Measurements from ENCODE around the gene ANP32E. TPM values are rescaled to one million over a fixed set of nuclear protein-coding genes. Genes with fewer than 3 reads are reported as not detected.

The ANP32E gene
- total and polyA plus RNA-seq, 2 of the 13 experiments (the other 11 are each of a cell fraction or from before 2014, with no cell fraction given): 10.3 to 53.0 TPM

DNA sequence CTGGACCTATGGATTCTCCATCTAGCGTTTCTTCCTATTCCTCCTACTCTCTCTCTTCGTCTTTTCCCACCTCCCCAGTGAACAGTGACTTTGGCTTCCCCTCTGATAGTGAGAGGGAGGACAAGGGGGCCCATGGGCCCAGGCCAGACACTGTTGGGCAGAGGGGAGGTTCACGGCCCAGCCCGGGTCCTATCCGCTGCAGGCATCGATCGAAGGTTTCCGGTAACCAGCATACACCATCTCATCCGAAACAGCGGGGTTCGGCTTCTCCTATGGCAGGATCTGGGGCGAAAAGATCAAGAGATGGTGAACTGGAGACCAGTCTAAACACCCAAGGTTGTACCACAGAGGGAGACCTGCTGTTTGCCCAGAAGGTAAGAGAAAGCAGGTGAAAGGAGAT lies 47.3 kb upstream of the ANP32E start:
- BruUV-seq (replicated peaks): no TSS peak

More for the DNA sequence above, 47.3 kb upstream of the ANP32E start:
- Histone ChIP-seq H4K20me1 (ENCODE audit: insufficient read depth, low read length) (no peaks in the 10 kb centered on the region), H2AFZ (ENCODE audit: low read length) (no peak overlapping the region), H3K27ac (ENCODE audit: extremely low read length, insufficient read depth, low read length) (no peak overlapping the region), H3K79me2 (ENCODE audit: insufficient read depth, low read length) (no peaks in the 10 kb centered on the region), H3K4me2 (ENCODE audit: low read depth, low read length) (no peak overlapping the region), H3K36me3 (replicated peaks in 1 of 2; ENCODE audit: control insufficient read depth in 1 of 2, insufficient read depth in 2 of 2, low read length in 2 of 2) (no peaks in the 10 kb centered on the region), H3K9me3 (ENCODE audit: low read length) (no peaks in the 10 kb centered on the region), H3K9ac (ENCODE audit: insufficient read depth, low read depth, low read length) (no peak overlapping the region), H3K4me1 (ENCODE audit: insufficient read depth, low read length) (peaks cover 27% of the 10 kb centered on the region), H3K4me3 (replicated peaks in 1 of 3; ENCODE audit: insufficient read depth in 1 of 3, low read depth in 2 of 3, low read length in 3 of 3) (no peak overlapping the region), H3K27me3 (ENCODE audit: control insufficient read depth in 1 of 2, insufficient read depth in 2 of 2, low read length in 2 of 2) (peaks cover 0 to 7% of the 10 kb centered on the region in 2 experiments; a peak in 1 of 5 replicates)
- ATAC-seq (no peak), DNase-seq (ENCODE audit: low spot score) (no peak), FAIRE-seq (no peak)
- intact Hi-C loops (cut with micrococcal nuclease; ENCODE audit: unreplicated experiment) (no loop called here), in situ Hi-C loops (cut with HindIII; ENCODE audit: extremely low pct_ligation_motif_present, low pct_unique_long_range_greater_than_20kb) (no loop called here)
- TF ChIP-seq, protein P1, sequence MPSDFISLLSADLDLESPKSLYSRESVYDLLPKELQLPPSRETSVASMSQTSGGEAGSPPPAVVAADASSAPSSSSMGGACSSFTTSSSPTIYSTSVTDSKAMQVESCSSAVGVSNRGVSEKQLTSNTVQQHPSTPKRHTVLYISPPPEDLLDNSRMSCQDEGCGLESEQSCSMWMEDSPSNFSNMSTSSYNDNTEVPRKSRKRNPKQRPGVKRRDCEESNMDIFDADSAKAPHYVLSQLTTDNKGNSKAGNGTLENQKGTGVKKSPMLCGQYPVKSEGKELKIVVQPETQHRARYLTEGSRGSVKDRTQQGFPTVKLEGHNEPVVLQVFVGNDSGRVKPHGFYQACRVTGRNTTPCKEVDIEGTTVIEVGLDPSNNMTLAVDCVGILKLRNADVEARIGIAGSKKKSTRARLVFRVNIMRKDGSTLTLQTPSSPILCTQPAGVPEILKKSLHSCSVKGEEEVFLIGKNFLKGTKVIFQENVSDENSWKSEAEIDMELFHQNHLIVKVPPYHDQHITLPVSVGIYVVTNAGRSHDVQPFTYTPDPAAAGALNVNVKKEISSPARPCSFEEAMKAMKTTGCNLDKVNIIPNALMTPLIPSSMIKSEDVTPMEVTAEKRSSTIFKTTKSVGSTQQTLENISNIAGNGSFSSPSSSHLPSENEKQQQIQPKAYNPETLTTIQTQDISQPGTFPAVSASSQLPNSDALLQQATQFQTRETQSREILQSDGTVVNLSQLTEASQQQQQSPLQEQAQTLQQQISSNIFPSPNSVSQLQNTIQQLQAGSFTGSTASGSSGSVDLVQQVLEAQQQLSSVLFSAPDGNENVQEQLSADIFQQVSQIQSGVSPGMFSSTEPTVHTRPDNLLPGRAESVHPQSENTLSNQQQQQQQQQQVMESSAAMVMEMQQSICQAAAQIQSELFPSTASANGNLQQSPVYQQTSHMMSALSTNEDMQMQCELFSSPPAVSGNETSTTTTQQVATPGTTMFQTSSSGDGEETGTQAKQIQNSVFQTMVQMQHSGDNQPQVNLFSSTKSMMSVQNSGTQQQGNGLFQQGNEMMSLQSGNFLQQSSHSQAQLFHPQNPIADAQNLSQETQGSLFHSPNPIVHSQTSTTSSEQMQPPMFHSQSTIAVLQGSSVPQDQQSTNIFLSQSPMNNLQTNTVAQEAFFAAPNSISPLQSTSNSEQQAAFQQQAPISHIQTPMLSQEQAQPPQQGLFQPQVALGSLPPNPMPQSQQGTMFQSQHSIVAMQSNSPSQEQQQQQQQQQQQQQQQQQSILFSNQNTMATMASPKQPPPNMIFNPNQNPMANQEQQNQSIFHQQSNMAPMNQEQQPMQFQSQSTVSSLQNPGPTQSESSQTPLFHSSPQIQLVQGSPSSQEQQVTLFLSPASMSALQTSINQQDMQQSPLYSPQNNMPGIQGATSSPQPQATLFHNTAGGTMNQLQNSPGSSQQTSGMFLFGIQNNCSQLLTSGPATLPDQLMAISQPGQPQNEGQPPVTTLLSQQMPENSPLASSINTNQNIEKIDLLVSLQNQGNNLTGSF (CRISPR knock-in tag; IDR thresholded peaks at IDR 0.05): no peak
- no peak for TF ChIP-seq ZNF275 (CRISPR knock-in tag; IDR thresholded peaks at IDR 0.05; ENCODE audit: borderline replicate concordance)
- 70% methylated on average over 12 of the region's 12 CpGs for WGBS (ENCODE audit: low lambda C conversion rate)
- CTCF ChIA-PET (ENCODE audit: low intra/inter-chr PET ratio, low total read pairs): no interaction called here
- POLR2A ChIA-PET: no interaction called here
